Measurements from ENCODE around the gene ABCA13.

Gene ABCA13

GRCh38 chr7:48421357-48421756, 250.1 kb downstream of the ABCA13 start:
- Histone ChIP-seq H3K4me1 (ENCODE audit: control insufficient read depth, insufficient read depth, low read length) (no peaks in the 10 kb centered on the region), H3K4me3 (ENCODE audit: low read depth, low read length) (no peak overlapping the region), H3K27ac (ENCODE audit: extremely low read depth, low read depth, low read length) (no peak overlapping the region), H3K9me3 (ENCODE audit: control insufficient read depth, insufficient read depth, low read depth, low read length) (no peaks in the 10 kb centered on the region), H3K36me3 (ENCODE audit: control insufficient read depth in 2 of 2, insufficient read depth in 1 of 2, low read length in 2 of 2) (no peaks in the 10 kb centered on the region)
- POLR2A ChIA-PET = no interaction called here
- CTCF ChIA-PET = no interaction called here
- TF ChIP-seq ZNF221 (tag by site-specific recombination; IDR thresholded peaks at IDR 0.05; ENCODE audit: borderline replicate concordance) (no peak), ZBTB17 (tag by site-specific recombination; IDR thresholded peaks at IDR 0.05) (no peak), ZNF610 (tag by site-specific recombination; IDR thresholded peaks at IDR 0.05; ENCODE audit: borderline replicate concordance) (no peak), ZNF2 (tag by site-specific recombination; IDR thresholded peaks at IDR 0.05) (no peak), ZNF830 (tag by site-specific recombination; IDR thresholded peaks at IDR 0.05; ENCODE audit: low read depth) (no peak), ZNF175 (tag by site-specific recombination; IDR thresholded peaks at IDR 0.05) (no peak), ZNF362 (tag by site-specific recombination; IDR thresholded peaks at IDR 0.05) (no peak), ZNF488 (tag by site-specific recombination; IDR thresholded peaks at IDR 0.05) (no peak), ZNF211 (tag by site-specific recombination; IDR thresholded peaks at IDR 0.05; ENCODE audit: low read depth) (no peak), ZNF324 (tag by site-specific recombination; IDR thresholded peaks at IDR 0.05) (no peak), ZBTB6 (tag by site-specific recombination; IDR thresholded peaks at IDR 0.05) (no peak), PRDM10 (tag by site-specific recombination; IDR thresholded peaks at IDR 0.05) (no peak), SP7 (tag by site-specific recombination; IDR thresholded peaks at IDR 0.05) (no peak), ZNF184 (tag by site-specific recombination; IDR thresholded peaks at IDR 0.05) (no peak), ZNF660 (tag by site-specific recombination; IDR thresholded peaks at IDR 0.05) (no peak), GLI4 (tag by site-specific recombination; IDR thresholded peaks at IDR 0.05) (no peak), HOXA7 (CRISPR knock-in tag; IDR thresholded peaks at IDR 0.05; ENCODE audit: borderline replicate concordance) (no peak), ZBTB48 (tag by site-specific recombination; IDR thresholded peaks at IDR 0.05) (no peak), FEZF1 (tag by site-specific recombination; IDR thresholded peaks at IDR 0.05) (no peak)

- Histone ChIP-seq H3K4me3 (ENCODE audit: low read depth, low read length) (no peak overlapping the region), H3K36me3 (ENCODE audit: control insufficient read depth in 2 of 2, insufficient read depth in 1 of 2, low read length in 2 of 2) (no peaks in the 10 kb centered on the region), H3K9me3 (ENCODE audit: control insufficient read depth, insufficient read depth, low read depth, low read length) (no peaks in the 10 kb centered on the region), H3K4me1 (ENCODE audit: control insufficient read depth, insufficient read depth, low read length) (no peaks in the 10 kb centered on the region), H3K27ac (ENCODE audit: extremely low read depth, low read depth, low read length) (no peak overlapping the region)
- ChIA-PET POLR2A (no interaction called here), CTCF (no interaction called here)
- TF ChIP-seq ZNF175 (tag by site-specific recombination; IDR thresholded peaks at IDR 0.05) (no peak), ZNF654 (tag by site-specific recombination; IDR thresholded peaks at IDR 0.05; ENCODE audit: low read depth) (peak; percentile 22)
Observed at GRCh38 chr7:48424731-48425130, 253.5 kb downstream of the ABCA13 start.
